IPS-18c (cell line): ENCODE data around the gene PLIN3.
"Not testable (repeated sequence)": the region's sequence is repeated elsewhere in the genome, so short reads cannot be mapped to it uniquely, and the experiment has no call there.

Source experiments
- H3K4me3 ChIP-seq: 2 replicates; pipeline ENCODE4 v1.7.0; 2013; ENCODE audit warnings: low read depth, mild to moderate bottlenecking, low read length, moderate library complexity; ENCODE audit not compliant: insufficient read depth
- H3K9me3 ChIP-seq: one replicate; pipeline ENCODE4 v1.6.1; 2013; ENCODE audit warnings: mild to moderate bottlenecking, low read length, moderate library complexity; ENCODE audit not compliant: control insufficient read depth, insufficient read depth

Gene PLIN3

GRCh38 chr19:4829001-4829712 lies 38.3 kb downstream of the PLIN3 start:
- H3K4me3 ChIP-seq = no peak overlapping the region
- H3K9me3 ChIP-seq = no peaks in the 10 kb centered on the region

DNA sequence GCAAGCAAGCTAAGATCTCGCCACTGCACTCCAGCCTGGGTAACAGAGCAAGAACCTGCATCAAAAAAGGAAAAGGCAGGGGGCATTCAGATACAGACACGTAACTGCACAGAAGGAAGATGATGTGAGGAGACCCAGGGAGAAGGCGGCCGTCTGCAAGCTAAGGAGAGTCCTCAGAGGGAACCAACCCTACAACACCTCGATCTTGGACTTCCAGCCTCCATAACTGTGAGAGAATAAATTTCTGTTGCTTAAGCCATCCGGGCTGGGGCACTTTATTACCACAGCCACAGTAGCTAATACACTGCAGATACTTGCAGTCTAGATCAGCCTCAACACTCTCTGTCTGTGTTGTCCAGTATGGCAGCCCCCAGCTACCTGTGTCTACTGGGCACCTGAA lies 43.9 kb downstream of the PLIN3 start:
- no peaks in the 10 kb centered on the region for H3K9me3 ChIP-seq

DNA sequence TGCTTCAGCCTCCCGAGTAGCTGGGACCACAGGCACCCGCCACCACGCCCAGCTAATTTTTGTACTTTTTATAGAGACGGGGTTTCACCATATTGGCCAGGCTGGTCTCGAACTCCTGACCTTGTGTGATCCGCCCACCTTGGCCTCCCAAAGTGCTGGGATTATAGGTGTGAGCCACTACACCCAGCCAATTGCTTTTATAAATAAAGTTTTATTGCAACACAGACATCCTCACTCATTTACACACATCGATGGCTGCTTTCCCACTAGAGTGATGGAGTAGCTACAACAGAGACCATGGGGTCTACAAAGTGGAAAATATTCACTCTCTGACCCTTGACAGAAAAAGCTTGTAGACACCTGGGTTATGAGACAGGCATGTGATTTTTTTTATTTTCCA lies 45.1 kb downstream of the PLIN3 start:
- H3K4me3 ChIP-seq, H3K9me3 ChIP-seq: not testable (repeated sequence)

More for the DNA sequence above, 43.9 kb downstream of the PLIN3 start:
- H3K4me3 ChIP-seq = no peak overlapping the region

- Histone ChIP-seq H3K9me3 (peaks cover 6% of the 10 kb centered on the region), H3K4me3 (no peak overlapping the region)
These were observed 46.2 kb downstream of the PLIN3 start for GRCh38 chr19:4821265-4821664.

- peaks cover 8% of the 10 kb centered on the region for H3K9me3 ChIP-seq
These were observed 49.8 kb downstream of the PLIN3 start for GRCh38 chr19:4817467-4818277.

DNA sequence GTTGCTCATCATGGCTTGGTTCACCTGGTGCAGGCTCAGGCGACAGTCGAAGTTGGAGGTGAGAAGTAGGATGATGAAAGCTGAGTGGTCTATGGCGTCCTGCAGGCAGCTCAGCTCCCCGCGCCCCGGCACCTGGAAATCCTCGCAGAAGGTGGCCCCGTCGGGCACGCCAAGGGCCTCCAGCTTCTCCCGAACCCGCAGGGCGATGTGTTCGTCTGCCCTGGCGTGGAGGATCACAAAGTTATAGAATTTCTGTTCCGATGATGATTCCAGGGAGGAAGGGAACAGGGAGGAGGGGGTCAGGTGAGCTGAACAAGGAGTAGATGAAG lies 50.6 kb downstream of the PLIN3 start:
- H3K4me3 ChIP-seq = no peak overlapping the region
- peaks cover 8% of the 10 kb centered on the region for H3K9me3 ChIP-seq

More at GRCh38 chr19:4817467-4818277, 49.8 kb downstream of the PLIN3 start:
- no peak overlapping the region for H3K4me3 ChIP-seq

DNA sequence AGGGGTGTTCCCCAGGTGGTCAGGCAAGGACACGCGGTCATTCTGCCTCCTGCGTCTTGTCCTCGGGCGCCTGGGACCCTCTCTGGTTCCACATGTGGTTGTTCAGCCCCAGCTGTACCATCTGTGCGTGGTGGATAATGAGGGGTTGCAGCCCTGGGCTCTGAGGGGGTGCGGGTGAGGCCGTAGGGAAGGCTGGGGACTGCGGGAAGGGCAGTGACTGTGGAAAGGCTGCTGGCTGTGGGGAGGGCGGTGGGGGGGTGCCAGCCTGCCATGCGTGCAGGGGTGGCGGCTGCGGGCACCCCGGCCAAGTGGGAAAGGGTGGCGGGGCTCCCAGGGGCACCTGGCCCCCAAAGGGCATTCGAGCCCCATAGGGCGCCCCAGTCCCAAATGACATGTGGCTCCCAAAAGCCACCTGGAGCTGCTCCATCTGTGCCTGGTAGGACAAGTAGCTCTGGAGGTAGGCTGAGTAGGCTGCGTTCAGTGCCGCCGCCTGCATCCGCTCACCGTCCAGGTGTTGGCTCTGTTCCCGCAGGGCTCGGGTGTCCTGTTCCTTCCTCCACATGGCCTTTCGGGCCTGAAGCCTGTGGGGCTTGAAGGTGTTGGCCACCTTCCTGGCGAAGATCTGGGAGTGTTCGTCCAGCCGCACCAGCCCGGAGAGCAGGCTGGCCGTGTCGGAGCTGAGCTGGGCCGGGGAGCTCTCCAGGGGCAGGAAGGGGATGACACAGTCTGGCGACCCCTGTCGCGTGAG lies 51.1 kb downstream of the PLIN3 start:
- H3K4me3 ChIP-seq = no peak overlapping the region
- peaks cover 8% of the 10 kb centered on the region for H3K9me3 ChIP-seq

GRCh38 chr19:4815426-4816201 lies 51.9 kb downstream of the PLIN3 start:
- no peak overlapping the region for H3K4me3 ChIP-seq

DNA sequence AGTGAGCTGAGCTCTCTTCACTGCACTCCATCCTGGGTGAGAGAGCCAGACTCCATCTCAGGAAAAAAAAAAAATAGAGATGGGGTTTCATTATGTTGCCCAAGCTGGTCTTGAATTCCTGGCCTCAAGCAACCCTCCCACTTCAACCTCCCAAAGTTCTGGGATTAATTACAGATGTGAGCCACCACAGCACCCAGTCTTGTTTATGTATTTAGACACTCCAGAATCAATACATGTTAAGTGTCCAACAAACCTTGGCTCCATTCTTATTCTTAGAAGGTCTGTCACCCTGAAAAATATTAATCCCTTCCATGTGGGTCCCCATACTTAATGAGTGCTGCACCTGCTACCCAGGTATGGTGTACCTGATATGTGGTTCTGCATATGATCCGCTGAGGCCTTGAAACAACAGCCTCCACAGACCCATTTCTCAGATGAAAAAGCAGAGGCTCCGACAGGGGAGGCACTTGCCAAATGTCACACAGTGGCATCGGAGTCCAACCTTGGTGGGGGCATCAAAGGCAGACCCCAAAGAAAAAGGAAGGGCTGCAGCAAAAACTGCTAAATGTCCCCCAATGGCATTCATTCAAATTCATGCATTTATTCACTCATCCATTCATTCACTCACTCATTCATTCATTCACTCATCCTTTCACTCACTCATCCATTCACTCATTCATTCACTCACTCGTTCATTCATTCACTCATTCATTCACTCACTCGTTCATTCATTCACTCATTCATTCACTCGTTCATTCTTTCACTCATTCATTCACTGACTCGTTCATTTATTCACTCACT lies 52.6 kb downstream of the PLIN3 start:
- Histone ChIP-seq H3K9me3 (peaks cover 8% of the 10 kb centered on the region), H3K4me3 (no peak overlapping the region)

More at GRCh38 chr19:4815426-4816201, 51.9 kb downstream of the PLIN3 start:
- peaks cover 8% of the 10 kb centered on the region for H3K9me3 ChIP-seq

- peaks cover 4% of the 10 kb centered on the region for H3K9me3 ChIP-seq
- no peak overlapping the region for H3K4me3 ChIP-seq
These were observed 55.9 kb downstream of the PLIN3 start for GRCh38 chr19:4811328-4812131.

DNA sequence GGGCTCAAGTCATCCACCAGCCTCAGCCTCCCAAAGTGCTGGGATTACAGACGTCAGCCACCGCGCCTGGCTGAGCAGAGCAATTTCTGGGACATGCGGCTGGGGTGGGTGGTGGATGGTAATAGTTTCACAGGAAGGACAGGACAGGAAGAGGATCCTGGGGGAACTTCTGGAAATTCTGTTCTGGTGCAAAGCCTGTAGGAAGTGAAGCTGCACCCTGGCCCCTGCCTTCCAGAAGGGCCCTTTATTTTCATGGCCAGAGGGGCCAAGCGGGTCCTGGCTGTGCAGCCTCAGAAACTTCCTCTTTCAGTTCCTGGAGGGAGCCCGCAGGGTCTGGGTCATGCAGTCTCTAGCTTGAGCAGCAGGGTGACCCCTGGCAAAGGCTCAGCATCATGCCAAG lies 60.3 kb downstream of the PLIN3 start:
- Histone ChIP-seq H3K9me3 (no peaks in the 10 kb centered on the region), H3K4me3 (no peak overlapping the region)

DNA sequence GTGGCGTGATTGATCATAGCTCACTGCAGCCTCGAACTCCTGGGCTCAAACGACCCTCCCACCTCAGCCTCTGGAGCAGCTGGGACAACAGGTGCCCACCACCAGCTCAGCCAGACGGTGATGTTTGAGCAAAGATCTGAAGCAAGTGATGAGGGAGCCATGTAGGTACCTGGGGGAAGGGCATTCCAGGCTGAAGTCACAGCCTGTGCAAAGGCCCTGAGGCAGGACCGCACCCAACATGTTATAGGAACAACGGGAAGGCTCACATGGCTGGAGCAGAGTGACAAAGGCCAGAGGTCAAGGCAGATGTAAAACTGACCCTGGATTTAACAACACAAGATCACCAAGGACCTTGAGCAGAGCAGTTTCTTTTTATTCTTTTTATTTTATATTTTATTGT lies 61.1 kb downstream of the PLIN3 start:
- no peak overlapping the region for H3K4me3 ChIP-seq
- H3K9me3 ChIP-seq = no peaks in the 10 kb centered on the region

DNA sequence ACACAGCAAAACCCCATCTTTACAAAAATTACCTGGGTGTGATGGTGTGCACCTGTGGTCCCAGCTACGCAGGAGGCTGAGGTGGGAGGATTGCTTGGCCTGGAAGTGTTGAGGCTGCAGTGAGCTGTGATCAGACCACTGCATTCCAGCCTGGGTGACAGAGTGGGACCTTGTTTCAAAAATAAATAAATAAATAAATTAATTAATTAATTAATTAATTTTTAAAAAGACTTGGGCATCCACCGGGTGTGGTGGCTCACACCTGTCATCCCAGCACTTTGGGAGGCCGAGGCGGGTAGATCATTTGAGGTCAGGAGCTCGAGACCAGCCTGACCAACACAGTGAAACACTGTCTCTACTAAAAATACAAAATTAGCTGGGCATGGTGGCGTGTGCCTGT lies 62.3 kb downstream of the PLIN3 start:
- not testable (repeated sequence) for H3K4me3 ChIP-seq, H3K9me3 ChIP-seq

GRCh38 chr19:4803736-4804695 lies 63.5 kb downstream of the PLIN3 start:
- H3K4me3 ChIP-seq = no peak overlapping the region
- H3K9me3 ChIP-seq = no peaks in the 10 kb centered on the region

DNA sequence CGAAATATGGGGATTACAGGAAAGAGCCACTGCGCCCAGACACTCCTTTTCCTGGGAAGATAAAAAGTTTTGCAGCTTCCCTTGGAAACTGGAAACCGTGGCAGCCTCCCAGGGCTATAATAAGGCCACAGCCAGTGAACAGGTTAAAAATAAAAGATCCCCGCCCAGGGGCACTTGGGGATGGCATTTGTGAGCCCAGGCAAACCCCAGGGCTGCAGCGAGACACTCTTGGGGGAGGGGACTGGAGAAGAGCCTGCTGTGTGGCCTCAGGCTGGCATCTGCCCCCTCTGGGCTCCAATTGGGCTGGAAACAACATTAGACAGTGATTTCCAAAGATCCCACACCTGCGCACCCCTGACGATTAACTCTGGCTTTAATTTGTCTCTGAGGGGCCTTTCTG lies 64.8 kb downstream of the PLIN3 start:
- H3K9me3 ChIP-seq = no peaks in the 10 kb centered on the region
- H3K4me3 ChIP-seq = no peak overlapping the region
